ENCODE measurements around the gene RRAGC. TPM values are rescaled to one million over a fixed set of nuclear protein-coding genes. Genes with fewer than 3 reads are reported as not detected.
"Not testable (repeated sequence)": the region's sequence is repeated elsewhere in the genome, so short reads cannot be mapped to it uniquely, and the experiment has no call there.

Gene RRAGC
- total RNA-seq, 1 donor from 2014 or later, result 20.6 TPM

- DNase-seq, result no peak
- H3K4me3 Mint-ChIP-seq (ENCODE audit: unreplicated experiment), result no peak overlapping the region
- H3K36me3 Mint-ChIP-seq (ENCODE audit: unreplicated experiment), result peaks cover 10% of the 10 kb centered on the region
- H3K9me3 Mint-ChIP-seq (ENCODE audit: unreplicated experiment), result no peaks in the 10 kb centered on the region
- no peak overlapping the region for H3K27ac Mint-ChIP-seq (ENCODE audit: unreplicated experiment)
- H3K27me3 Mint-ChIP-seq (ENCODE audit: unreplicated experiment), result no peaks in the 10 kb centered on the region
- H3K4me1 Mint-ChIP-seq (ENCODE audit: low read depth, unreplicated experiment), result no peaks in the 10 kb centered on the region
- TF ChIP-seq CTCF (IDR thresholded peaks at IDR 0.05; ENCODE audit: partially characterized antibody, unreplicated experiment), result no peak
Measured at GRCh38 chr1:38846210-38846609, 13.4 kb downstream of the RRAGC start.

GRCh38 chr1:38845088-38845487 is 14.5 kb downstream of the RRAGC start:
- H3K4me1 Mint-ChIP-seq (ENCODE audit: low read depth, unreplicated experiment); DNase-seq; H3K27me3 Mint-ChIP-seq (ENCODE audit: unreplicated experiment); H3K4me3 Mint-ChIP-seq (ENCODE audit: unreplicated experiment); H3K27ac Mint-ChIP-seq (ENCODE audit: unreplicated experiment); H3K9me3 Mint-ChIP-seq (ENCODE audit: unreplicated experiment): not testable (repeated sequence)
- H3K36me3 Mint-ChIP-seq (ENCODE audit: unreplicated experiment), result peaks cover 10% of the 10 kb centered on the region

GRCh38 chr1:38840281-38840680 is 19.3 kb downstream of the RRAGC start:
- H3K36me3 Mint-ChIP-seq (ENCODE audit: unreplicated experiment), result peaks cover 10% of the 10 kb centered on the region
- H3K9me3 Mint-ChIP-seq (ENCODE audit: unreplicated experiment), result no peaks in the 10 kb centered on the region
- TF ChIP-seq CTCF (IDR thresholded peaks at IDR 0.05; ENCODE audit: partially characterized antibody, unreplicated experiment), result no peak
- H3K4me3 Mint-ChIP-seq (ENCODE audit: unreplicated experiment), result no peak overlapping the region
- no peaks in the 10 kb centered on the region for H3K27me3 Mint-ChIP-seq (ENCODE audit: unreplicated experiment)
- H3K4me1 Mint-ChIP-seq (ENCODE audit: low read depth, unreplicated experiment), result no peaks in the 10 kb centered on the region
- no peak overlapping the region for H3K27ac Mint-ChIP-seq (ENCODE audit: unreplicated experiment)
- DNase-seq, result no peak

GRCh38 chr1:38839363-38839762 is 20.2 kb downstream of the RRAGC start:
- no peak for DNase-seq
- no peak for TF ChIP-seq CTCF (IDR thresholded peaks at IDR 0.05; ENCODE audit: partially characterized antibody, unreplicated experiment)
- H3K27me3 Mint-ChIP-seq (ENCODE audit: unreplicated experiment), result no peaks in the 10 kb centered on the region
- no peak overlapping the region for H3K27ac Mint-ChIP-seq (ENCODE audit: unreplicated experiment)
- peaks cover 5% of the 10 kb centered on the region for H3K36me3 Mint-ChIP-seq (ENCODE audit: unreplicated experiment)
- H3K9me3 Mint-ChIP-seq (ENCODE audit: unreplicated experiment), result no peaks in the 10 kb centered on the region
- no peaks in the 10 kb centered on the region for H3K4me1 Mint-ChIP-seq (ENCODE audit: low read depth, unreplicated experiment)
- no peak overlapping the region for H3K4me3 Mint-ChIP-seq (ENCODE audit: unreplicated experiment)

GRCh38 chr1:38836316-38836715 is 23.3 kb downstream of the RRAGC start:
- H3K36me3 Mint-ChIP-seq (ENCODE audit: unreplicated experiment); H3K27ac Mint-ChIP-seq (ENCODE audit: unreplicated experiment); DNase-seq; H3K27me3 Mint-ChIP-seq (ENCODE audit: unreplicated experiment); H3K4me3 Mint-ChIP-seq (ENCODE audit: unreplicated experiment); H3K9me3 Mint-ChIP-seq (ENCODE audit: unreplicated experiment); H3K4me1 Mint-ChIP-seq (ENCODE audit: low read depth, unreplicated experiment): not testable (repeated sequence)

- DNase-seq, result no peak
- no peak overlapping the region for H3K4me3 Mint-ChIP-seq (ENCODE audit: unreplicated experiment)
- TF ChIP-seq CTCF (IDR thresholded peaks at IDR 0.05; ENCODE audit: partially characterized antibody, unreplicated experiment), result peak; percentile 88
- no peak overlapping the region for H3K27ac Mint-ChIP-seq (ENCODE audit: unreplicated experiment)
- no peaks in the 10 kb centered on the region for H3K9me3 Mint-ChIP-seq (ENCODE audit: unreplicated experiment)
- H3K36me3 Mint-ChIP-seq (ENCODE audit: unreplicated experiment), result no peaks in the 10 kb centered on the region
- no peaks in the 10 kb centered on the region for H3K27me3 Mint-ChIP-seq (ENCODE audit: unreplicated experiment)
- H3K4me1 Mint-ChIP-seq (ENCODE audit: low read depth, unreplicated experiment), result no peaks in the 10 kb centered on the region
Measured at GRCh38 chr1:38834937-38835827, 24.4 kb downstream of the RRAGC start.
